H1 (cell line): ENCODE data around the gene DNER. TPM values are rescaled to one million over a fixed set of nuclear protein-coding genes. Genes with fewer than 3 reads are reported as not detected.

Experiments used
- CTCF ChIA-PET: fragments of 300-600 bp; sonication (Branson Sonifier 250); formaldehyde crosslinking; loops from one replicate; lab custom pipeline; 2021; ENCODE audit not compliant: partially characterized antibody; lab: Charles Lee
- POLR2A ChIA-PET: fragments of 300-600 bp; sonication (Branson Sonifier 250); formaldehyde crosslinking; loops from one replicate; lab custom pipeline; 2021; ENCODE audit warnings: inconsistent platforms; ENCODE audit not compliant: partially characterized antibody; lab: Charles Lee
- DNase-seq, 2 experiments: peaks; one replicate each; pipeline versions ENCODE4 v3.0.0 to v3.0.0-alpha.2; 2010 to 2022; ENCODE audit warnings: low spot score in 2 of 2, low read depth in 1 of 2, mixed read lengths in 1 of 2
- FAIRE-seq: peaks from 2 replicates; lab custom pipeline; 2011; peaks lifted over from hg19 to GRCh38; lab: Jason Lieb, UNC
- H2AFZ ChIP-seq: 2 replicates; pipeline ENCODE4 v1.8.1; 2012; ENCODE audit warnings: low read length, inconsistent platforms
- H2AK5ac ChIP-seq: 2 replicates; pipeline ENCODE4 v1.6.1; 2013; ENCODE audit warnings: low read depth, low read length
- H2BK120ac ChIP-seq: replicated peaks from 2 replicates; pipeline ENCODE3; 2013; ENCODE audit warnings: low read depth, low read length, inconsistent platforms
- H2BK12ac ChIP-seq: 2 replicates; pipeline ENCODE4 v1.6.1; 2013; ENCODE audit warnings: low read depth, low read length
- H2BK15ac ChIP-seq: 2 replicates; pipeline ENCODE4 v1.6.1; 2013; ENCODE audit warnings: low read length
- H2BK20ac ChIP-seq: 2 replicates; pipeline ENCODE4 v1.6.1; 2013; ENCODE audit warnings: low read length
- H2BK5ac ChIP-seq: 2 replicates; pipeline ENCODE4 v1.6.1; 2013; ENCODE audit warnings: low read depth, low read length
- H3K14ac ChIP-seq: 2 replicates; pipeline ENCODE4 v1.6.1; 2013; ENCODE audit warnings: inconsistent platforms; ENCODE audit not compliant: insufficient read length
- H3K18ac ChIP-seq: 2 replicates; pipeline ENCODE4 v1.6.1; 2013; ENCODE audit warnings: low read length; ENCODE audit errors: extremely low read depth
- H3K23ac ChIP-seq: 2 replicates; pipeline ENCODE4 v1.6.1; 2013; ENCODE audit warnings: inconsistent platforms; ENCODE audit not compliant: insufficient read length
- H3K23me2 ChIP-seq: 2 replicates; pipeline ENCODE4 v1.6.1; 2013; ENCODE audit warnings: low read depth, low read length
- H3K27ac ChIP-seq: 2 replicates; pipeline ENCODE4 v1.6.1; 2011; ENCODE audit warnings: low read depth, low read length, inconsistent platforms
- H3K27me3 ChIP-seq, 4 experiments: replicated peaks in 1 of 4; 1 replicate in 1 of 4; 2 replicates in 3 of 4; pipeline versions ENCODE4 v1.6.1 to v1.8.1; 2011 to 2013; ENCODE audit warnings: low read length in 3 of 4, mild to moderate bottlenecking in 3 of 4, inconsistent platforms in 2 of 4, mixed read lengths in 2 of 4, moderate library complexity in 1 of 4; ENCODE audit not compliant: control insufficient read depth in 3 of 4, insufficient read depth in 3 of 4; ENCODE audit errors: extremely low read depth in 1 of 4
- H3K36me3 ChIP-seq, 4 experiments: 2 replicates each; pipeline versions ENCODE4 v1.6.1 to v1.8.1; 2011 to 2013; ENCODE audit warnings: mild to moderate bottlenecking in 4 of 4, low read length in 3 of 4, moderate library complexity in 2 of 4, control low read depth in 1 of 4, inconsistent platforms in 1 of 4; ENCODE audit not compliant: insufficient read depth in 4 of 4, control insufficient read depth in 2 of 4
- H3K4ac ChIP-seq: replicated peaks from 2 replicates; pipeline ENCODE3; 2013; ENCODE audit warnings: low read length, low read depth, mixed read lengths, inconsistent platforms; ENCODE audit not compliant: insufficient read length
- H3K4me1 ChIP-seq, 4 experiments: replicated peaks in 1 of 4; 1 replicate in 1 of 4; 2 replicates in 3 of 4; pipeline versions ENCODE4 v1.6.1 to v1.8.1; 2011 to 2013; ENCODE audit warnings: low read length in 3 of 4, inconsistent platforms in 2 of 4, mixed read lengths in 1 of 4; ENCODE audit not compliant: insufficient read depth in 4 of 4, control insufficient read depth in 3 of 4
- H3K4me2 ChIP-seq, 2 experiments: 2 replicates each; pipeline versions ENCODE4 v1.6.1 to v1.8.1; 2011 to 2013; ENCODE audit warnings: low read depth in 2 of 2, low read length in 2 of 2, control low read depth in 1 of 2, inconsistent platforms in 1 of 2, mild to moderate bottlenecking in 1 of 2; ENCODE audit not compliant: insufficient read depth in 1 of 2
- H3K4me3 ChIP-seq, 4 experiments: fragments of 200-600, 300-600 bp in 1 of 4; sonication (generic), shearing (Covaris generic), sonication (Bioruptor Twin) in 1 of 4; 2 replicates each; pipeline versions ENCODE4 v1.5.1 to v1.8.1; 2011 to 2016; ENCODE audit warnings: low read length in 4 of 4, low read depth in 3 of 4, control low read depth in 2 of 4, inconsistent platforms in 2 of 4, mild to moderate bottlenecking in 2 of 4, mixed read lengths in 1 of 4, moderate library complexity in 1 of 4; ENCODE audit not compliant: insufficient read depth in 2 of 4; ENCODE audit errors: extremely low read depth in 1 of 4
- H3K56ac ChIP-seq: replicated peaks from 2 replicates; pipeline ENCODE3; 2013; ENCODE audit warnings: low read depth, mild to moderate bottlenecking, mixed read lengths, low read length, inconsistent platforms; ENCODE audit not compliant: insufficient read length
- H3K79me1 ChIP-seq: 2 replicates; pipeline ENCODE4 v1.6.1; 2013; ENCODE audit warnings: low read depth, low read length, control low read depth
- H3K79me2 ChIP-seq, 2 experiments: 2 replicates each; pipeline versions ENCODE4 v1.6.1 to v1.8.1; 2012 to 2013; ENCODE audit warnings: low read length in 2 of 2, mild to moderate bottlenecking in 2 of 2, inconsistent platforms in 1 of 2; ENCODE audit not compliant: insufficient read depth in 2 of 2, control insufficient read depth in 1 of 2
- H3K9ac ChIP-seq, 4 experiments: replicated peaks in 1 of 4; 1 replicate in 1 of 4; 2 replicates in 3 of 4; pipeline versions ENCODE4 v1.6.1 to v1.8.1; 2011 to 2013; ENCODE audit warnings: low read depth in 3 of 4, low read length in 3 of 4, control low read depth in 2 of 4, mild to moderate bottlenecking in 2 of 4, moderate library complexity in 2 of 4, inconsistent platforms in 1 of 4; ENCODE audit errors: extremely low read depth in 1 of 4
- H3K9me3 ChIP-seq, 2 experiments: 2 replicates each; pipeline versions ENCODE4 v1.6.1 to v1.8.1; 2012 to 2013; ENCODE audit warnings: mild to moderate bottlenecking in 2 of 2, moderate library complexity in 2 of 2, control low read depth in 1 of 2, inconsistent platforms in 1 of 2, low read depth in 1 of 2, low read length in 1 of 2, mixed read lengths in 1 of 2; ENCODE audit not compliant: insufficient read depth in 2 of 2
- H4K20me1 ChIP-seq, 2 experiments: replicated peaks in 1 of 2; 2 replicates each; pipeline versions ENCODE3 to v1.8.1; 2011 to 2013; ENCODE audit warnings: inconsistent platforms in 2 of 2, low read length in 2 of 2, mild to moderate bottlenecking in 1 of 2; ENCODE audit not compliant: insufficient read depth in 2 of 2, control insufficient read depth in 1 of 2
- H4K5ac ChIP-seq: 2 replicates; pipeline ENCODE4 v1.6.1; 2013; ENCODE audit warnings: low read length, low read depth, mixed read lengths, inconsistent platforms; ENCODE audit not compliant: insufficient read length
- H4K8ac ChIP-seq: 2 replicates; pipeline ENCODE4 v1.8.0; 2013; ENCODE audit warnings: mild to moderate bottlenecking, moderate library complexity, low read length, inconsistent platforms; ENCODE audit not compliant: insufficient read depth; ENCODE audit errors: extremely low read depth
- H4K91ac ChIP-seq: replicated peaks from 2 replicates; pipeline ENCODE3; 2013; ENCODE audit warnings: low read length, mixed read lengths, inconsistent platforms; ENCODE audit not compliant: insufficient read length
- BACH1 ChIP-seq: IDR thresholded peaks from 2 replicates; pipeline ENCODE4 v1.6.1; 2012; ENCODE audit warnings: low read length, improper control_type of control experiment
- CHD1 ChIP-seq: IDR thresholded peaks from 2 replicates; pipeline ENCODE4 v1.6.1; 2012; ENCODE audit warnings: low read depth, low read length, improper control_type of control experiment
- CTCF ChIP-seq, 3 experiments: IDR thresholded peaks; 1 replicate in 2 of 3; 2 replicates in 1 of 3; pipeline versions ENCODE4 v1.5.1 to v1.6.1; 2011; ENCODE audit warnings: low read length in 3 of 3, mild to moderate bottlenecking in 3 of 3, inconsistent platforms in 2 of 3, low read depth in 1 of 3, moderate library complexity in 1 of 3; ENCODE audit not compliant: insufficient read depth in 1 of 3; ENCODE audit errors: control extremely low read depth in 1 of 3
- KDM5A ChIP-seq: fragments of 200-600 bp; IDR thresholded peaks from 2 replicates; pipeline ENCODE4 v1.7.1; 2012; ENCODE audit warnings: mild to moderate bottlenecking, low read length, inconsistent platforms, mixed read lengths
- NRF1 ChIP-seq: IDR thresholded peaks from 2 replicates; pipeline ENCODE4 v1.6.1; 2011; ENCODE audit warnings: mild to moderate bottlenecking, low read depth, low read length, improper control_type of control experiment
- SAP30 ChIP-seq: fragments of 300-600 bp; sonication (generic); IDR thresholded peaks from 2 replicates; pipeline ENCODE4 v1.7.1; 2012; ENCODE audit warnings: low read length, moderate library complexity, mild to moderate bottlenecking, inconsistent platforms; ENCODE audit not compliant: insufficient read depth, insufficient replicate concordance
- SP1 ChIP-seq: IDR thresholded peaks from 2 replicates; pipeline ENCODE4 v1.6.1; 2011; ENCODE audit warnings: low read depth, low read length
- TEAD4 ChIP-seq: IDR thresholded peaks from 2 replicates; pipeline ENCODE4 v1.6.1; 2012; ENCODE audit warnings: low read depth, low read length, inconsistent platforms, mixed read lengths
- ZNF274 ChIP-seq: IDR thresholded peaks from 2 replicates; pipeline ENCODE4 v1.7.0; 2012; ENCODE audit warnings: low read length, borderline replicate concordance; ENCODE audit errors: extremely low read depth
- WGBS, 2 experiments: shearing (Covaris generic) in 1 of 2; methylation state at CpG; one replicate each; pipeline versions ENCODE4 v1.1.6 to v1.1.7; 2013 to 2015; ENCODE audit warnings: low lambda C conversion rate in 2 of 2, mixed read lengths in 2 of 2, inconsistent platforms in 1 of 2, low coverage in 1 of 2, missing lambda C conversion rate in 1 of 2; ENCODE audit not compliant: insufficient replicate concordance in 2 of 2, insufficient coverage in 1 of 2, insufficient read length in 1 of 2; ENCODE audit errors: extremely low coverage in 1 of 2, missing lambda C conversion rate in 1 of 2; 5-methylcytosine and 5-hydroxymethylcytosine counted together
- polyA plus RNA-seq, 7 experiments: library from polyadenylated mRNA; depleted of rRNA in 3 of 7; stranded (reverse) in 5 of 7; unstranded in 2 of 7; fragments of >200 nt in 5 of 7; fragments of 200-250 nt in 2 of 7; gene quantifications; 1 replicate in 5 of 7; 2 replicates in 1 of 7; 4 replicates in 1 of 7; pipeline versions ENCODE4 v1.2.1 to v1.2.3, GENCODE V29; 2011 to 2013; ENCODE audit warnings: missing spikeins in 2 of 7, mixed read lengths in 2 of 7
- total RNA-seq: library from RNA; stranded (reverse); fragmentation: NEBNext Ultra II Directional; extraction: Animal tissue kit (Norgen Biotek cat#: 25700); gene quantifications from 2 replicates; pipeline ENCODE4 v1.2.1, GENCODE V29; 2021
- TF ChIP-seq, protein P1 (sequence below): IDR thresholded peaks from 2 replicates; pipeline ENCODE4 v1.6.1; 2011; ENCODE audit warnings: low read depth, mild to moderate bottlenecking, low read length; ENCODE audit not compliant: insufficient read depth

The DNER gene
- total and polyA plus RNA-seq, 2 of the 8 experiments (the other 6 are each of a cell fraction or from before 2014, with no cell fraction given): 6.8 to 16.3 TPM

DNA sequence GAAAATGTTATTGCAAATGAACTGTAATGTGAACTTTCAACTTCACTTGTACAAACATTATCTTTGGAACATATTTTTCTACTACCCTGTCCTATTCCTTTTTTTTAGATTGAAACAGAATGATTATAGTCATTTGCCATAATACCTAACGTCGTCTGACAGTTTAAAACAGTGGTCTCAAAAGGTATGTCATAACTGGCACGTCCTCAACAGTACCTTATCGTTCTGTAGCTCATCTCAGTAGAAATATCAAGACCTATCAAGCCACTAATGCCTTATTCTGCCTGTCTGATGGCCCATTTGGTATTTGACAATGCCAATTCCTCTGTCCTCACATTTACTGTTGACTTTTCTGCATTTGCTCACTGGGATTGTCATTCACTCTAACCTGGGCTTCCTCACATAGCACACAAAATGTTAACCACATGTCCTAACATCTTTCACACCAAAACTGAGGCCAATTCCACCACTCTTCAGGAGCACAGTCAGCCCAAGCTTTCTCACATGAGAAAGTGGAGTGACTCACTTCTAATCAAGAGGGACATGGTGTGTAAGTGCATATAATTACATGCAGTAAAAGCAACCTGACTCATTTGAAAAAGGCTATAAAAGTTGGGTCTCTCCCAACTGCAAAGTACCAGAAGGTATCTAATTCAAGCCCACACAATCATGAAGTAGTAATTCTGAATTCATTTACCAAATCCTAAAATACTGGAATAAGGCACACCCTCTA is 34.8 kb downstream of the DNER start:
- ChIA-PET POLR2A (no interaction called here), CTCF (interaction anchor here (1.3 kb wide), 1 partner anchor 19 kb away, joined by 4 read pairs; no protein-coding TSS in a partner anchor)
- Histone ChIP-seq H2BK120ac (no peak overlapping the region), H4K91ac (no peak overlapping the region), H3K79me2 (no peaks in the 10 kb centered on the region), H2AFZ (no peak overlapping the region), H3K23me2 (peaks cover 4% of the 10 kb centered on the region; the same call in 1 of the 2 replicates), H3K4me2 (no peak overlapping the region), H3K9me3 (no peaks in the 10 kb centered on the region), H3K14ac (no peak overlapping the region), H3K4me3 (no peak overlapping the region), H2BK20ac (no peak overlapping the region), H3K27me3 (no peaks in the 10 kb centered on the region), H3K27ac (no peak overlapping the region), H3K9ac (no peak overlapping the region), H4K20me1 (no peaks in the 10 kb centered on the region), H2BK15ac (no peak overlapping the region), H3K56ac (no peak overlapping the region), H3K4ac (no peak overlapping the region), H4K5ac (no peak overlapping the region), H3K36me3 (no peaks in the 10 kb centered on the region), H4K8ac (no peak overlapping the region), H2AK5ac (no peak overlapping the region), H3K23ac (no peak overlapping the region), H3K79me1 (no peaks in the 10 kb centered on the region), H3K4me1 (no peaks in the 10 kb centered on the region), H3K18ac (no peak overlapping the region), H2BK5ac (no peak overlapping the region), H2BK12ac (no peak overlapping the region)
- 86% methylated on average over 4 of the region's 4 CpGs; no CpG with 5 or more reads in 1 of the 2 experiments for WGBS, 2 experiments
- FAIRE-seq (no peak), DNase-seq (no peak)
- no peak for TF ChIP-seq SAP30
- TF ChIP-seq BACH1: no peak
- TF ChIP-seq KDM5A: no peak
- no peak for TF ChIP-seq SP1
- TF ChIP-seq, protein P1, sequence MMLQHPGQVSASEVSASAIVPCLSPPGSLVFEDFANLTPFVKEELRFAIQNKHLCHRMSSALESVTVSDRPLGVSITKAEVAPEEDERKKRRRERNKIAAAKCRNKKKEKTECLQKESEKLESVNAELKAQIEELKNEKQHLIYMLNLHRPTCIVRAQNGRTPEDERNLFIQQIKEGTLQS: no peak
- no peak for TF ChIP-seq TEAD4
- TF ChIP-seq ZNF274: no peak
- TF ChIP-seq CTCF (IDR thresholded peaks at IDR 0.05; ENCODE audit: control extremely low read depth in 1 of 3, insufficient read depth in 1 of 3, low read depth in 1 of 3, low read length in 3 of 3): no peak
- no peak for TF ChIP-seq NRF1
- no peak for TF ChIP-seq CHD1
